Embryonic facial prominence (tissue), 1 donor: ENCODE results near the gene UGT2B15.
"Not testable (repeated sequence)": the region's sequence is repeated elsewhere in the genome, so short reads cannot be mapped to it uniquely, and the experiment has no call there.

Experiments used
- DNase-seq: peaks from one replicate; pipeline ENCODE4 v3.0.0-alpha.2; 2016; ENCODE audit errors: extremely low spot score

UGT2B15 gene

GRCh38 chr4:68656445-68656973 lies 13.9 kb downstream of the UGT2B15 start:
- not testable (repeated sequence) for DNase-seq

- DNase-seq: no peak
These were observed 14.5 kb downstream of the UGT2B15 start for GRCh38 chr4:68655764-68656444.

GRCh38 chr4:68654946-68655721 lies 15.3 kb downstream of the UGT2B15 start:
- no peak for DNase-seq

- DNase-seq: no peak
These were observed 18.5 kb downstream of the UGT2B15 start for GRCh38 chr4:68651932-68652331.

GRCh38 chr4:68630371-68630770 lies 40.1 kb downstream of the UGT2B15 start:
- no peak for DNase-seq

GRCh38 chr4:68622731-68623130 lies 47.7 kb downstream of the UGT2B15 start:
- not testable (repeated sequence) for DNase-seq

- DNase-seq: no peak
These were observed 53.3 kb downstream of the UGT2B15 start for GRCh38 chr4:68617003-68617698.

GRCh38 chr4:68615699-68616422 lies 54.6 kb downstream of the UGT2B15 start:
- DNase-seq: no peak

- DNase-seq: no peak
These were observed 56.7 kb downstream of the UGT2B15 start for GRCh38 chr4:68613752-68614151.

- DNase-seq: no peak
These were observed 64.2 kb downstream of the UGT2B15 start for GRCh38 chr4:68606240-68606639.

- DNase-seq: no peak
These were observed 71.3 kb downstream of the UGT2B15 start for GRCh38 chr4:68599150-68599549.

- no peak for DNase-seq
These were observed 73.0 kb downstream of the UGT2B15 start for GRCh38 chr4:68597482-68597881.
